ENCODE results near the gene AMOTL1.

DNA sequence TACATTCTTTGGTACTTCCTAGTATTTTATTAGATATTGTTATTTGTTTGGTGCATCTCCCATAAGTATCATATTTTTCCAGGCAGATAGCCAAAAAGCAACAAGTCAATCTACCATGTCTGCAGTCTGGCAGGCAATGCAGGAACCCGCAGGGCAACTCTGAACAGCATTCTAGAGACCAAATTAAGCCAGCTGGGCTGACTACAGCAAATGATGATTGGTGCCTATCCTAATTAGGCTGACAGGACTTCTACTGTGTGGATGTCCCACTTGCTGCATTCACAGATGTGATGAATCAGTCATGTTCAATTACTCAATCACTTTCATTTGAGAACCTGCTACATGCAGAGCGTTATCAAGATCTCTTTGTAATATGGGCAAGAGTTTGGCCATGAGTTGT, 40.3 kb upstream of the AMOTL1 start:
- TF ChIP-seq, protein P1, sequence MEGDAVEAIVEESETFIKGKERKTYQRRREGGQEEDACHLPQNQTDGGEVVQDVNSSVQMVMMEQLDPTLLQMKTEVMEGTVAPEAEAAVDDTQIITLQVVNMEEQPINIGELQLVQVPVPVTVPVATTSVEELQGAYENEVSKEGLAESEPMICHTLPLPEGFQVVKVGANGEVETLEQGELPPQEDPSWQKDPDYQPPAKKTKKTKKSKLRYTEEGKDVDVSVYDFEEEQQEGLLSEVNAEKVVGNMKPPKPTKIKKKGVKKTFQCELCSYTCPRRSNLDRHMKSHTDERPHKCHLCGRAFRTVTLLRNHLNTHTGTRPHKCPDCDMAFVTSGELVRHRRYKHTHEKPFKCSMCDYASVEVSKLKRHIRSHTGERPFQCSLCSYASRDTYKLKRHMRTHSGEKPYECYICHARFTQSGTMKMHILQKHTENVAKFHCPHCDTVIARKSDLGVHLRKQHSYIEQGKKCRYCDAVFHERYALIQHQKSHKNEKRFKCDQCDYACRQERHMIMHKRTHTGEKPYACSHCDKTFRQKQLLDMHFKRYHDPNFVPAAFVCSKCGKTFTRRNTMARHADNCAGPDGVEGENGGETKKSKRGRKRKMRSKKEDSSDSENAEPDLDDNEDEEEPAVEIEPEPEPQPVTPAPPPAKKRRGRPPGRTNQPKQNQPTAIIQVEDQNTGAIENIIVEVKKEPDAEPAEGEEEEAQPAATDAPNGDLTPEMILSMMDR (IDR thresholded peaks at IDR 0.05): no peak
- no peak for TF ChIP-seq POLR2A (IDR thresholded peaks at IDR 0.05)
